Neural cell (in vitro differentiated cells): Measurements from ENCODE around the gene VASN. TPM values are rescaled to one million over a fixed set of nuclear protein-coding genes. Genes with fewer than 3 reads are reported as not detected.

Experiments
- H2AFZ ChIP-seq: fragments of 200-600, 300-800 bp; sonication (generic), shearing (Covaris generic); 2 replicates; pipeline ENCODE4 v1.6.0; 2014; ENCODE audit warnings: low read depth, mild to moderate bottlenecking, antibody characterized with exemption, low read length, moderate library complexity
- H3F3A ChIP-seq: fragments of 200-600 bp; shearing (Covaris generic); 2 replicates; pipeline ENCODE4 v1.6.1; 2016; ENCODE audit warnings: mild to moderate bottlenecking, moderate library complexity, mixed read lengths, antibody characterized with exemption, low read length; ENCODE audit not compliant: insufficient read depth, poor library complexity, severe bottlenecking
- H3K27ac ChIP-seq: fragments of 200-600, 300-800 bp; sonication (generic), shearing (Covaris generic); 2 replicates; pipeline ENCODE4 v1.5.1; 2014; ENCODE audit warnings: mild to moderate bottlenecking, low read length, moderate library complexity
- H3K27me3 ChIP-seq: fragments of 300-800, 200-600 bp; sonication (generic), shearing (Covaris generic); 2 replicates; pipeline ENCODE4 v1.6.0; 2014; ENCODE audit warnings: mild to moderate bottlenecking, low read depth, low read length, moderate library complexity; ENCODE audit not compliant: insufficient read depth
- H3K36me3 ChIP-seq: fragments of 300-800, 200-600 bp; sonication (generic), shearing (Covaris generic); 2 replicates; pipeline ENCODE4 v1.5.1; 2014; ENCODE audit warnings: mild to moderate bottlenecking, antibody characterized with exemption, low read length, moderate library complexity; ENCODE audit not compliant: insufficient read depth
- H3K4me2 ChIP-seq: fragments of 300-800, 200-600 bp; sonication (generic), shearing (Covaris generic); 2 replicates; pipeline ENCODE4 v1.6.0; 2014; ENCODE audit warnings: mild to moderate bottlenecking, low read length
- H3K4me3 ChIP-seq: fragments of 300-800, 200-600 bp; sonication (generic), shearing (Covaris generic); 2 replicates; pipeline ENCODE4 v1.5.1; 2014; ENCODE audit warnings: mild to moderate bottlenecking, low read length, moderate library complexity
- H3K79me2 ChIP-seq: fragments of 200-600 bp; shearing (Covaris generic); replicated peaks from 2 replicates; pipeline ENCODE4 v1.6.0; 2014; ENCODE audit warnings: mild to moderate bottlenecking, low read length, moderate library complexity; ENCODE audit not compliant: insufficient read depth
- H3K9ac ChIP-seq: fragments of 300-800, 200-600 bp; sonication (generic), shearing (Covaris generic); 2 replicates; pipeline ENCODE4 v1.6.1; 2016; ENCODE audit warnings: mild to moderate bottlenecking, low read length, mixed read lengths
- H3K9me2 ChIP-seq: fragments of 200-600 bp; shearing (Covaris generic); 2 replicates; pipeline ENCODE4 v1.6.1; 2016; ENCODE audit warnings: mild to moderate bottlenecking, low read length, mixed read lengths; ENCODE audit not compliant: insufficient read depth
- H3K9me3 ChIP-seq: fragments of 200-600, 300-800 bp; sonication (generic), shearing (Covaris generic); 2 replicates; pipeline ENCODE4 v1.6.1; 2016; ENCODE audit warnings: mild to moderate bottlenecking, mixed run types, low read length, moderate library complexity, mixed read lengths
- H4K20me1 ChIP-seq: fragments of 200-600 bp; shearing (Covaris generic); 2 replicates; pipeline ENCODE4 v1.6.1; 2016; ENCODE audit warnings: mild to moderate bottlenecking, mixed run types; ENCODE audit not compliant: insufficient read depth
- EP300 ChIP-seq: fragments of 450-650 bp; conservative IDR thresholded peaks from 2 replicates; pipeline ENCODE4 v1.6.1; 2014; ENCODE audit warnings: antibody characterized with exemption, mild to moderate bottlenecking, moderate library complexity; ENCODE audit not compliant: poor library complexity, severe bottlenecking
- EZH2 ChIP-seq: fragments of 200-600, 300-800 bp; shearing (Covaris generic), sonication (generic); IDR thresholded peaks from 2 replicates; pipeline ENCODE4 v1.6.1; 2014; ENCODE audit warnings: antibody characterized with exemption, low read length, borderline replicate concordance, mild to moderate bottlenecking; ENCODE audit not compliant: insufficient read depth, poor library complexity, severe bottlenecking
- MXI1 ChIP-seq: fragments of 450-650 bp; conservative IDR thresholded peaks from 2 replicates; pipeline ENCODE4 v1.6.1; 2014; ENCODE audit warnings: antibody characterized with exemption, mild to moderate bottlenecking; ENCODE audit not compliant: poor library complexity, severe bottlenecking
- POLR2AphosphoS5 ChIP-seq: IDR thresholded peaks from 2 replicates; pipeline ENCODE4 v1.6.1; 2012
- RAD21 ChIP-seq: fragments of 450-650 bp; conservative IDR thresholded peaks from 2 replicates; pipeline ENCODE4 v1.6.1; 2014; ENCODE audit warnings: antibody characterized with exemption, mild to moderate bottlenecking, moderate library complexity
- REST ChIP-seq: IDR thresholded peaks from 2 replicates; pipeline ENCODE4 v1.6.1; 2012; ENCODE audit warnings: borderline replicate concordance
- SMC3 ChIP-seq: fragments of 450-650 bp; conservative IDR thresholded peaks from 2 replicates; pipeline ENCODE4 v1.6.1; 2014; ENCODE audit warnings: antibody characterized with exemption, mild to moderate bottlenecking, moderate library complexity; ENCODE audit not compliant: poor library complexity
- TAF1 ChIP-seq: IDR thresholded peaks from 2 replicates; pipeline ENCODE4 v1.6.1; 2012; ENCODE audit warnings: low read depth
- polyA plus RNA-seq: library from polyadenylated mRNA; depleted of rRNA; stranded (reverse); fragments of >200 nt; gene quantifications from 2 replicates; pipeline ENCODE4 v1.2.3, GENCODE V29; 2014
- TF ChIP-seq, protein P1 (sequence below): fragments of 450-650 bp; IDR thresholded peaks from 2 replicates; pipeline ENCODE4 v1.5.1; 2014; ENCODE audit warnings: antibody characterized with exemption, mild to moderate bottlenecking, moderate library complexity; ENCODE audit not compliant: poor library complexity, severe bottlenecking

VASN gene
- polyA plus RNA-seq, 1 donor from 2014 or later = 0.57 TPM

GRCh38 chr16:4370570-4371356 lies 885 bp upstream of the VASN start:
- Histone ChIP-seq H3K4me3 (no peak overlapping the region), H3K9ac (no peak overlapping the region), H3K9me3 (no peaks in the 10 kb centered on the region), H3F3A (no peaks in the 10 kb centered on the region), H4K20me1 (no peaks in the 10 kb centered on the region), H3K4me2 (no peak overlapping the region), H3K36me3 (no peaks in the 10 kb centered on the region), H3K79me2 (no peaks in the 10 kb centered on the region), H3K27me3 (peaks cover 11% of the 10 kb centered on the region), H2AFZ (no peak overlapping the region), H3K27ac (no peak overlapping the region), H3K9me2 (no peaks in the 10 kb centered on the region)
- TF ChIP-seq, protein P1, sequence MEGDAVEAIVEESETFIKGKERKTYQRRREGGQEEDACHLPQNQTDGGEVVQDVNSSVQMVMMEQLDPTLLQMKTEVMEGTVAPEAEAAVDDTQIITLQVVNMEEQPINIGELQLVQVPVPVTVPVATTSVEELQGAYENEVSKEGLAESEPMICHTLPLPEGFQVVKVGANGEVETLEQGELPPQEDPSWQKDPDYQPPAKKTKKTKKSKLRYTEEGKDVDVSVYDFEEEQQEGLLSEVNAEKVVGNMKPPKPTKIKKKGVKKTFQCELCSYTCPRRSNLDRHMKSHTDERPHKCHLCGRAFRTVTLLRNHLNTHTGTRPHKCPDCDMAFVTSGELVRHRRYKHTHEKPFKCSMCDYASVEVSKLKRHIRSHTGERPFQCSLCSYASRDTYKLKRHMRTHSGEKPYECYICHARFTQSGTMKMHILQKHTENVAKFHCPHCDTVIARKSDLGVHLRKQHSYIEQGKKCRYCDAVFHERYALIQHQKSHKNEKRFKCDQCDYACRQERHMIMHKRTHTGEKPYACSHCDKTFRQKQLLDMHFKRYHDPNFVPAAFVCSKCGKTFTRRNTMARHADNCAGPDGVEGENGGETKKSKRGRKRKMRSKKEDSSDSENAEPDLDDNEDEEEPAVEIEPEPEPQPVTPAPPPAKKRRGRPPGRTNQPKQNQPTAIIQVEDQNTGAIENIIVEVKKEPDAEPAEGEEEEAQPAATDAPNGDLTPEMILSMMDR = no peak
- TF ChIP-seq MXI1 (no peak), SMC3 (no peak)

DNA sequence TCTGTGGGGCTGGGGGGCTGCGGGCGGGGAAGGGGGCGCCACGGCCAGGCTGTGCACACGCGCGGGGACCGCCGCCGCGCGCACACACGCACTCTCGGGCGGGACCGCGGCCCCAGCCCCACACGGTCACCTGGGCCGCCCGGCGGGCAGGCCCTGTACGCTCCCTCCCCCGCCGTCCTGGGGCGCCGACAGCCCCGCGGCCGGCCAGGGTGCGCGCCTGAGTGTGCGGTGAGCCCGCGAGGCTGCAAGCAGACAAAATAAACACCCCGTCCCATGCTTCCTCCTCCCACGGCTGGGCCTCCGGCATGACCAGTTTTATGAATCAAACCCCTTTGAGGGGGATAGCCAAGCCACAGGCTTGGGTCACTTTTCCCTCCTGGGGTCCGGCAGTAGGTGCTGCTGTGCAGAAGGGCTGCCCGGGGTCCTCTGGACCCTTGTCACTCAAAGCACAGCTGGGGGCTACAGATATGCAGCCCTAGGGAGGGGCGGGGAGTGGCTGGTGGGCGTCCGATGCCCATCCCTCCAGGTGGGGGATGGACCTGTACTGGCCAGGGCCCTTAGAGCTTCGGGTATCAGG lies 441 bp downstream of the VASN start:
- Histone ChIP-seq H2AFZ (no peak overlapping the region), H3K27ac (no peak overlapping the region), H3K79me2 (no peaks in the 10 kb centered on the region), H3K4me3 (peak overlapping the region; percentile 56), H3F3A (no peaks in the 10 kb centered on the region), H3K27me3 (peaks cover 11% of the 10 kb centered on the region), H3K9me3 (no peaks in the 10 kb centered on the region), H3K4me2 (no peak overlapping the region), H3K9ac (no peak overlapping the region), H4K20me1 (no peaks in the 10 kb centered on the region), H3K9me2 (no peaks in the 10 kb centered on the region), H3K36me3 (no peaks in the 10 kb centered on the region)
- TF ChIP-seq SMC3 = no peak

- Histone ChIP-seq H4K20me1 (no peaks in the 10 kb centered on the region), H3K27me3 (peaks cover 11% of the 10 kb centered on the region), H3K9me2 (no peaks in the 10 kb centered on the region), H3K9me3 (no peaks in the 10 kb centered on the region), H3K4me2 (no peak overlapping the region), H3F3A (no peaks in the 10 kb centered on the region), H3K4me3 (no peak overlapping the region), H2AFZ (no peak overlapping the region), H3K36me3 (no peaks in the 10 kb centered on the region), H3K27ac (no peak overlapping the region), H3K9ac (no peak overlapping the region), H3K79me2 (no peaks in the 10 kb centered on the region)
- TF ChIP-seq EZH2 (no peak), RAD21 (no peak), MXI1 (no peak), SMC3 (no peak), TAF1 (no peak), REST (no peak), POLR2AphosphoS5 (no peak), EP300 (no peak)
- TF ChIP-seq, protein P1 = no peak
Measured at GRCh38 chr16:4372578-4373355, 1.1 kb downstream of the VASN start.
